Subcutaneous adipose tissue (tissue), 4 donors: Measurements from ENCODE around the gene IWS1. TPM values are rescaled to one million over a fixed set of nuclear protein-coding genes. Genes with fewer than 3 reads are reported as not detected.

Experiments
- CTCF ChIP-seq: fragments of 450-650 bp; IDR thresholded peaks from one replicate; pipeline ENCODE4 v1.5.1; 2016; ENCODE audit warnings: low read depth, mild to moderate bottlenecking, control low read depth, antibody characterized with exemption, moderate library complexity
- total RNA-seq, 4 donors: library from RNA; depleted of rRNA; stranded (reverse); fragments of >200 nt; gene quantifications; one replicate each; pipeline ENCODE4 v1.1.0, GENCODE V29; 2016

IWS1 gene
- total RNA-seq, 4 donors from 2014 or later = 27.2 to 42.7 (median 34.9) TPM

GRCh38 chr2:127532296-127532695 lies 6.0 kb upstream of the IWS1 start:
- TF ChIP-seq CTCF = no peak

GRCh38 chr2:127531221-127531648 lies 4.9 kb upstream of the IWS1 start:
- no peak for TF ChIP-seq CTCF

- no peak for TF ChIP-seq CTCF
Observed at GRCh38 chr2:127530245-127531140, 4.2 kb upstream of the IWS1 start.

GRCh38 chr2:127528487-127528886 lies 2.2 kb upstream of the IWS1 start:
- no peak for TF ChIP-seq CTCF

GRCh38 chr2:127527001-127527804 lies 914 bp upstream of the IWS1 start:
- no peak for TF ChIP-seq CTCF

GRCh38 chr2:127525691-127526131 lies 578 bp downstream of the IWS1 start:
- TF ChIP-seq CTCF = no peak
